Testis (tissue), 2 donors: ENCODE data around the gene TMPRSS11A.

Experiments used
- POLR2A ChIP-seq: fragments of 450-650 bp; IDR thresholded peaks from one replicate; pipeline ENCODE4 v1.6.1; 2017; ENCODE audit warnings: antibody characterized with exemption, mild to moderate bottlenecking, moderate library complexity
- TF ChIP-seq, protein P1 (sequence below), 3 experiments: fragments of 450-650 bp in 2 of 3; fragments of 200-600 bp in 1 of 3; sonication (generic) in 1 of 3; IDR thresholded peaks; one replicate each; pipeline ENCODE4 v1.5.1; 2016 to 2019; ENCODE audit warnings: antibody characterized with exemption in 3 of 3, mild to moderate bottlenecking in 2 of 3, moderate library complexity in 1 of 3

DNA sequence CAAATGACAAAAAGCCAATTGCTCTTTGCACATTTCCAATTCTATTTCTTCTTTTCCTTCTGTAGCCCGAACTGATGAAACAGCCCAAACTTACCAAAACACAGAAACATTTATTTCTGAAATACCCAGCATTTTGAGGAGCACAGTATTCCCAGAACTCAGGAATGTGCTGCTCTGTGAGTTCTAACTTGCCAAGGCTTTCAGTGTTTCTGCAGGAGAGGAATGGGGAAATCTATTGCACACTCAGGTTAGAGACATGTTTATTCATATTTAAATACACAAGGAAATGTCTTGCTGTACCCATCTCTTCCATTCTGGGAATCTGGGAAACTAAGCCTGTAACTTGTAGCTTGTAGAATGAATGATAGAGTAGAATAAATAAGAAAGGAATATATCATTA is 90.2 kb downstream of the TMPRSS11A start:
- TF ChIP-seq, protein P1, sequence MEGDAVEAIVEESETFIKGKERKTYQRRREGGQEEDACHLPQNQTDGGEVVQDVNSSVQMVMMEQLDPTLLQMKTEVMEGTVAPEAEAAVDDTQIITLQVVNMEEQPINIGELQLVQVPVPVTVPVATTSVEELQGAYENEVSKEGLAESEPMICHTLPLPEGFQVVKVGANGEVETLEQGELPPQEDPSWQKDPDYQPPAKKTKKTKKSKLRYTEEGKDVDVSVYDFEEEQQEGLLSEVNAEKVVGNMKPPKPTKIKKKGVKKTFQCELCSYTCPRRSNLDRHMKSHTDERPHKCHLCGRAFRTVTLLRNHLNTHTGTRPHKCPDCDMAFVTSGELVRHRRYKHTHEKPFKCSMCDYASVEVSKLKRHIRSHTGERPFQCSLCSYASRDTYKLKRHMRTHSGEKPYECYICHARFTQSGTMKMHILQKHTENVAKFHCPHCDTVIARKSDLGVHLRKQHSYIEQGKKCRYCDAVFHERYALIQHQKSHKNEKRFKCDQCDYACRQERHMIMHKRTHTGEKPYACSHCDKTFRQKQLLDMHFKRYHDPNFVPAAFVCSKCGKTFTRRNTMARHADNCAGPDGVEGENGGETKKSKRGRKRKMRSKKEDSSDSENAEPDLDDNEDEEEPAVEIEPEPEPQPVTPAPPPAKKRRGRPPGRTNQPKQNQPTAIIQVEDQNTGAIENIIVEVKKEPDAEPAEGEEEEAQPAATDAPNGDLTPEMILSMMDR (IDR thresholded peaks at IDR 0.05) = no peak
- TF ChIP-seq POLR2A = no peak
